ENCODE measurements around the gene ADARB2. TPM values are rescaled to one million over a fixed set of nuclear protein-coding genes. Genes with fewer than 3 reads are reported as not detected.

Gene ADARB2
- total RNA-seq, 4 donors from 2014 or later, result 0.32 to 1.6 (median 0.80) TPM

DNA sequence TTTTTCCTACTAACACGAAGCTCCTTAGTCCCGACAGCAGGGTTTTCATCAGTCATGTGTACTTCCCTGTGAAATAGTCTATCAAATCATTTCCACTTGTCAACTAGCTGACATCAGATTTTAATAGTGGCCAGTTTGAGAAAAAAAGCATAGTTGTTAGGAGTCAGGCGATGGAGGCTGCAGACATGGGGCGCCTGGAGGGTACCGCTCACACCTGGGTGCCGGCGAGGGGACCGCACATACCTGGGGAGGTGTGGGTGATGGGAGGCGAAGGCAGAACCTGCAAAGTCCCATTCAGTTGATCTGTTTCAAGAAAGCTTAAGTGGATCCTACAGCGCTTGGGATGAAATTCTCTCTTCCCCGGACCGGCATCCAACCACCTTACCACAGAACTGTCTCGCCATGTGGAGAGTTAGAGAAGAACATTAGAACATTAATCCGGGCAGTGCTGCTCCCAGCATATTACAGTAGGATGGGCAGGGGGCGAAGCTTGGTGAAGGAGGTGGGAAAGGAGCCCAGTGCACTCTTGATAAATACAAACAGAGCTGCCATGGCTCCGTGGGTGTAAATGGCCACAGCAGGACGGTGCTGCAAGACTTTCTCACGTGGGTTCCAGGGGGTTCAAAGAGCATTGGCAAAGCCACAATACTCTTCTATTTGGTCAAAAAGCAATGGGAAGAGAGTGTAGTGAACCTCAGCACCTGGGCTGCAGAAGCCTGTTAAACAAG, 24.2 kb downstream of the ADARB2 start:
- TF ChIP-seq, protein P1, sequence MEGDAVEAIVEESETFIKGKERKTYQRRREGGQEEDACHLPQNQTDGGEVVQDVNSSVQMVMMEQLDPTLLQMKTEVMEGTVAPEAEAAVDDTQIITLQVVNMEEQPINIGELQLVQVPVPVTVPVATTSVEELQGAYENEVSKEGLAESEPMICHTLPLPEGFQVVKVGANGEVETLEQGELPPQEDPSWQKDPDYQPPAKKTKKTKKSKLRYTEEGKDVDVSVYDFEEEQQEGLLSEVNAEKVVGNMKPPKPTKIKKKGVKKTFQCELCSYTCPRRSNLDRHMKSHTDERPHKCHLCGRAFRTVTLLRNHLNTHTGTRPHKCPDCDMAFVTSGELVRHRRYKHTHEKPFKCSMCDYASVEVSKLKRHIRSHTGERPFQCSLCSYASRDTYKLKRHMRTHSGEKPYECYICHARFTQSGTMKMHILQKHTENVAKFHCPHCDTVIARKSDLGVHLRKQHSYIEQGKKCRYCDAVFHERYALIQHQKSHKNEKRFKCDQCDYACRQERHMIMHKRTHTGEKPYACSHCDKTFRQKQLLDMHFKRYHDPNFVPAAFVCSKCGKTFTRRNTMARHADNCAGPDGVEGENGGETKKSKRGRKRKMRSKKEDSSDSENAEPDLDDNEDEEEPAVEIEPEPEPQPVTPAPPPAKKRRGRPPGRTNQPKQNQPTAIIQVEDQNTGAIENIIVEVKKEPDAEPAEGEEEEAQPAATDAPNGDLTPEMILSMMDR (IDR thresholded peaks at IDR 0.05), result no peak
- TF ChIP-seq EP300 (IDR thresholded peaks at IDR 0.05) (no peak), POLR2A (IDR thresholded peaks at IDR 0.05) (no peak), POLR2AphosphoS5 (IDR thresholded peaks at IDR 0.05) (no peak)
- peaks cover 20% of the 10 kb centered on the region for H3K27me3 ChIP-seq
- no peaks in the 10 kb centered on the region for H3K9me3 ChIP-seq
- no peak for DNase-seq (ENCODE audit: low spot score in 2 of 2)
- 92% methylated on average over 18 of the region's 18 CpGs for WGBS
- no peak overlapping the region for H3K27ac ChIP-seq
- no peak overlapping the region for H3K4me3 ChIP-seq
- no peaks in the 10 kb centered on the region for H3K4me1 ChIP-seq
- no peaks in the 10 kb centered on the region for H3K36me3 ChIP-seq

DNA sequence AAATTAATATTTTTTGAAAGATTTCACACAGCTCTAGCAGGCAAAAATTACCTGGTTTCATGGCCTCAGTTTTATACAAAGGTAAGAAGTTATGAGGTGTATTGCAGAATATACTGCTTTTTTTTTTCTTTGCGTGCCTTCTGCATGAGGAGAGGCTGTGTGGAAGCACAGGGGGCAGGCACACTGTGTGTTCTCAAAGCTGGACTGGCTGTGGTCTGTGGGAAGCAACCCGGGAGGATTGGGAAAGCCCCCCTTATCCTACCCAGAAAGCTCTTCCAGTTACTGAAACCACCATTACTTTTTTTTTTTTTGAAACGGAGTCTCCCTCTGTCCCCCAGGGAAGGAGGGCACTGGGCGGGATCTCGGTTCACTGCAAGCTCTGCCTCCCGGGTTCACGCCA, 25.0 kb downstream of the ADARB2 start:
- peaks cover 15% of the 10 kb centered on the region for H3K27me3 ChIP-seq
- no peak for DNase-seq (ENCODE audit: low spot score in 2 of 2)
- no peak overlapping the region for H3K27ac ChIP-seq
- no peaks in the 10 kb centered on the region for H3K4me1 ChIP-seq
- H3K36me3 ChIP-seq, result no peaks in the 10 kb centered on the region
- TF ChIP-seq, protein P1 (IDR thresholded peaks at IDR 0.05), result no peak
- TF ChIP-seq POLR2A (IDR thresholded peaks at IDR 0.05), result no peak
- TF ChIP-seq EP300 (IDR thresholded peaks at IDR 0.05), result no peak
- TF ChIP-seq POLR2AphosphoS5 (IDR thresholded peaks at IDR 0.05), result no peak
- H3K4me3 ChIP-seq, result no peak overlapping the region
- H3K9me3 ChIP-seq, result no peaks in the 10 kb centered on the region
- 83% methylated on average over 7 of the region's 7 CpGs for WGBS

DNA sequence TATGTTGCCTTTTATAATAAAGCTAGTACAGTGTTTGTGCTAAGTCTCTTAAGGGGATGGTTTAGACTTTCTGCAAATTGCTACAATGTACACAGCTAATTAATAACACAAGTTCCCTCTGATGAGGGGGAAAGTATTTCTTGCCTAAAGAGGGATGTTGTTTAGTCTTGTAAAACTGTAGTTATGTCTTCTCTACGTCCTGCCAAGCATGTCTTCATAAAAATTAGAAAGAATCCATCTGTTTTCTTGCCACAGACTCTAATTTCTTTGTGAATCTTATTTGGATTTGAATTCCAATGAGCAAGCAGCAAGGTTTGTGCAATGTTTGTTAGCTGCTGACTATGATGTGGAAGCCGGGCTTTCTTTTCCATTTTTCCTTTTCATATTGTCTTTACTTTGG, 28.2 kb downstream of the ADARB2 start:
- TF ChIP-seq POLR2A (IDR thresholded peaks at IDR 0.05) (no peak), POLR2AphosphoS5 (IDR thresholded peaks at IDR 0.05) (no peak), EP300 (IDR thresholded peaks at IDR 0.05) (no peak)
- TF ChIP-seq, protein P1 (IDR thresholded peaks at IDR 0.05), result no peak
- no peaks in the 10 kb centered on the region for H3K4me1 ChIP-seq
- peaks cover 7% of the 10 kb centered on the region for H3K27me3 ChIP-seq
- no peaks in the 10 kb centered on the region for H3K36me3 ChIP-seq
- DNase-seq (ENCODE audit: low spot score in 2 of 2), result no peak
- H3K27ac ChIP-seq, result no peak overlapping the region
- WGBS, result 54% methylated on average over 2 of the region's 2 CpGs
- no peaks in the 10 kb centered on the region for H3K9me3 ChIP-seq
- H3K4me3 ChIP-seq, result no peak overlapping the region

DNA sequence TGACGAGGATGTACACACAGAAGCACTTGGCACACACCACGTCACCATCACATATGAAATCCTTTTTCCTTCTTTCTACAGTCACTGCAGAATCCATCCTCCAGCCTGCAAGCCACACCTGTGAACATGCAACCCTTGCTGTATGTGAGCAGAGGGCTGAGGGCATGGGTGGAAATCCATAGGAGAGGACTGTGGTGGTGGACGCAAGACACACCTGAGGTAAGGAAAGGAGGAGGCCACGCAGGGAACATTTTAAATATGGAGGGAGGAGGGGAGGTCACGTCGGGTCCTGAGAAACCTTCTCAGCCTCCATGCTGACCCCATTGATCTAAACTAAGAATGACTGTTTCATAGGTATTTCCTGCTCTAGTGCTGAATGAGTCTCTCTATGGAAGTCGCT, 28.6 kb downstream of the ADARB2 start:
- no peaks in the 10 kb centered on the region for H3K36me3 ChIP-seq
- TF ChIP-seq EP300 (IDR thresholded peaks at IDR 0.05) (no peak), POLR2AphosphoS5 (IDR thresholded peaks at IDR 0.05) (no peak), POLR2A (IDR thresholded peaks at IDR 0.05) (no peak)
- TF ChIP-seq, protein P1 (IDR thresholded peaks at IDR 0.05), result no peak
- no peaks in the 10 kb centered on the region for H3K4me1 ChIP-seq
- WGBS, result 80% methylated on average over 7 of the region's 7 CpGs
- H3K9me3 ChIP-seq, result no peaks in the 10 kb centered on the region
- DNase-seq (ENCODE audit: low spot score in 2 of 2), result no peak
- H3K27ac ChIP-seq, result no peak overlapping the region
- H3K4me3 ChIP-seq, result no peak overlapping the region
- peaks cover 4% of the 10 kb centered on the region for H3K27me3 ChIP-seq

DNA sequence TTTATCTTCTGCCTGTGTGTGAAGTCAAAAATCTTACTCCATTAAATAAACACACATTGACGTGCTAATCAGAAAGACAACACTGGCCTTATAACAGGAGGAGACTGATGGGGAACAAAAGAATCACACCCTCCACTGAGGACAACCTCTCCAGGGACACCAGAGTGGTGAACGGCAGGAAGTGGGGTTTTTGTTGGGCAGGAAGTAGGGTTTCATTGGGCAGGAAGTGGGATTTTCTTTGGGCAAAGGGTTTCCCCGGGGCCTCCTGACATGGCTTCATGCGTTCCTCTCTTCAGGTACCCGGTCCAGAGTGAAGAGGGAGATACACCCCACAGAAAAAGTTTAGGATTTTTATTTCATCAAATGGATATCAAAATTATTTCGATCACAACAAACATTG, 30.6 kb downstream of the ADARB2 start:
- TF ChIP-seq EP300 (IDR thresholded peaks at IDR 0.05) (no peak), POLR2A (IDR thresholded peaks at IDR 0.05) (no peak), POLR2AphosphoS5 (IDR thresholded peaks at IDR 0.05) (no peak)
- TF ChIP-seq, protein P1 (IDR thresholded peaks at IDR 0.05), result no peak
- no peak overlapping the region for H3K4me3 ChIP-seq
- H3K27me3 ChIP-seq, result no peaks in the 10 kb centered on the region
- no peak for DNase-seq (ENCODE audit: low spot score in 2 of 2)
- 45% methylated on average over 6 of the region's 6 CpGs for WGBS
- H3K27ac ChIP-seq, result no peak overlapping the region
- no peaks in the 10 kb centered on the region for H3K4me1 ChIP-seq
- H3K36me3 ChIP-seq, result no peaks in the 10 kb centered on the region
- H3K9me3 ChIP-seq, result no peaks in the 10 kb centered on the region

Data from suprapubic skin (tissue), 4 donors.